HG02870 (cell line): ENCODE results near the gene DIAPH1.

Source experiments
- ATAC-seq: cut with Tn5 transposase; IDR thresholded peaks from one replicate; pipeline ENCODE4 v1.9.1; 2021; ENCODE audit warnings: mild to moderate bottlenecking, moderate library complexity; ENCODE audit not compliant: unreplicated experiment

The DIAPH1 gene

GRCh38 chr5:141618804-141619554 lies at the start of gene DIAPH1:
Gene DIAPH1, minus strand, starts transcription at chr5:141619000. Its CDS starts 86 bp downstream, at chr5:141618914.
- peak; percentile 77 for ATAC-seq

GRCh38 chr5:141665995-141666940 lies 47.5 kb upstream of the DIAPH1 start:
- ATAC-seq = no peak

GRCh38 chr5:141664733-141665461 lies 46.1 kb upstream of the DIAPH1 start:
- peak; percentile 99 for ATAC-seq

DNA sequence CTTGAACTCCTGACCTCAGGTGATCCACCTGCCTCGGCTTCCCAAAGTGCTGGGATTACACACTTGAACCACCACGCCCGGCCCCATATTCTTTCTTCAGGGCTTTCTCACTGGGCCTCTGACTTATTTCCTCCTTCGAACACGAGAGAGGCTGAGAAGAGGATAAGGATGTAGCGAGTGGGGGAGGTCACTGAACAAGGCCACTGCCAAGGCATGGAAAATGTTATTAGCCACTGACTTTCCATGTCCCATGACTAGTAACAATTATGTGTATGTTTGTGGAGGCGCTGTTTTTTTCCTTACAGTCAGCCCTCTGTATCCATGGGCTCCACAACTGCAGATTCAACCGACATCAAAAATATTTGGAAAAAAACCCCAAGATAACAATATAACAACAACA lies 44.7 kb upstream of the DIAPH1 start:
- ATAC-seq = no peak

DNA sequence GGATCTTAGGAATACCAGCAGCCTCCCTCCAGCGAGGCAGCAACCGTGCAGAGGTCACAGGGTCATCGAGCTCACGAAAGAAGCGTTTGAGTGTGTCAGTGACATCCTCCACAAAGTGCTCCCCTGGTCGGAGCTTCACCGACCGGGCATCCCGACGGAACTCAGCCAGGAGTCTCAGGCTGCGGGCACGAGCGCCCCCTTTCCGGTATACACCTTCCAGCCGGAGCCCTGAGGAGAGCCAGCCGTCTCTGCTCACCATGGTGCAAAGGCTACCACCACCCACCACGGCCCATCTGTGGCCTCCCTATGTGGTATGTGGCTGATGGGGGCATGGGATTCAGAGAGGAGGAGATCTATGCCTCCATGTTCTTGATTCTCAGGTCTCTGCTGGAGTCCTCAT lies 43.2 kb upstream of the DIAPH1 start:
- no peak for ATAC-seq

DNA sequence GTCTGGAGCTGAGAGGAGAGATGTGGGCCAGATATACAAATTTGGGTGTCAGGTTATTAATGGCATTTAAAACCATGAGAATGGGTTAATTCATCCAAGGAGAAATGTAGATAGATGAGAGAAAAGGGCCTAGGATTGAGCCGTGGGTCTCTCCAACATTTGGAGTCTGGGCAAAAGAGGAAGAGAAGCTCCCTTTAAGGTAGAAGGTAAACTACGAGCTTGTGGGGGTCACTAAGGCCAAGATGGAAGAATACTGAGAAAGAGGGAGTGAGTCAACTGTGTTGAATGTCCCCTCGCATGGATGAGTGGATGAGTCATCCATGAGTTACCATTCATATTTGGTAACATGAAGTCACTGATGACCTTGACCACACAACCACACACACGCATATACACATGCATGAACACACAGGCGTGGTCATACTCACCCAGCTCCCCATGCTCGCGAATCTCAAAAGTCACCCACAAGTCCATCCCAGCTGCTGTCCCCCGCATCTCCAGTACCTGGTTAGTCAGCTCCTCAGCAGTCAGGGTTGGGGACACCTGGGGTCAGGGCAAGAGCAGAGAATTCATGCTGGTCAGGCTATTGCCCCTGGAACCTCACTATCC lies 39.2 kb upstream of the DIAPH1 start:
- peak; percentile 73 for ATAC-seq

GRCh38 chr5:141657404-141657803 lies 38.6 kb upstream of the DIAPH1 start:
- ATAC-seq = no peak

DNA sequence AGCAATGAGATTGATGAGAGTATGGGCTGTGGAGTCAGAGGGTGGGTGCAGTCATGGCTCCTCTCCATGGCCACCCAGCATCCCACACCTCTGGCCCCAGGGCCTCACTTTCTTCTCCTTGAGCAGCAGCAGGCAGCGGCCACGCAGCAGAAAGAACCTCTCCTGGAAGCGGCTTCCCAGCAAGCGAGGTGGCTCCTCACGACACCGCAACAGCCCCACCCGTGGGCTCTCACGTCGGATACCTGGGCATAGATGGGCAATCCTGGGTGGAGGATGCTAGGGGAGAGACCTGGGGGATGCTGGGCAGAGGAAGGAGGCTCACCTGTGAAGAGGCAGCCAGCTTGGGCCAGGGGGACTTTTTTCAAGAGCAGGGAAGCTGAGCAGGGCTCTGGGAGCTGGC lies 37.6 kb upstream of the DIAPH1 start:
- ATAC-seq = no peak

DNA sequence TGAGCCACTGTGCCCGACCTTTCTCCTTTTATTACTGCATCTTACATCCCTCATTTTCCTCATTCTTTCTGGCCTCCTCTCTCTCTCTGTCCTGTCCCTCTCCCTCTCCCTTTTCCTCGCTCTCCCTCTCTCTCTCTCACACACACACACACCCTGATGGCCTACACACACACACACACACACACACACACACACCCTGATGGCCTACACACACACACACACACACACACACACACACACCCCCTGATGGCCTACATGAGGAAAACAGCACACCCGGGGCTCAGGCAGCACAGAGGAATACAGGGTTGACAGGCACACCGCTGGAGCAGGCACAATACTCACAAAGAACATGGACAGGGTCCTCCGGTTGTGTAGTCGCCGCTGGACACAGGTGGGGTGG lies 36.2 kb upstream of the DIAPH1 start:
- ATAC-seq = no peak

- no peak for ATAC-seq
These were observed 35.5 kb upstream of the DIAPH1 start for GRCh38 chr5:141654298-141654697.

DNA sequence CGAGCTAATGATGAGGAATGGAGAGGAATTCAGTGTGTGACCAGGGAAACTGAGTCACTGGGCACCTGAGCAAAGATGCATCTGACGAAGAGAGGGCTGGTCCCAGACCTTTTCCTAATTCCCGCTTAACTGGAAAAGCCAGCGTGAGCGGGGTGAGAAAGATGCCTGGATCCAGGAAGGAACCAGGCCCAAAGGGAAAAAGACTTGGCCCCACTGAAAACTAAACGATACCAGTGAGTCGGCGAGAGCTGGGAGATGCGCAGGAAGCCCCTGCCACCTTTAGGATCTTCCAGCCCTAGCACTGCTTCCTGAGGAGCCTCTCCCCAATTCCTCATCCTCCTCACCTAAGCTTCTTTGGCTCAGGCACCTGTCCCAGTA lies 32.9 kb upstream of the DIAPH1 start:
- no peak for ATAC-seq

DNA sequence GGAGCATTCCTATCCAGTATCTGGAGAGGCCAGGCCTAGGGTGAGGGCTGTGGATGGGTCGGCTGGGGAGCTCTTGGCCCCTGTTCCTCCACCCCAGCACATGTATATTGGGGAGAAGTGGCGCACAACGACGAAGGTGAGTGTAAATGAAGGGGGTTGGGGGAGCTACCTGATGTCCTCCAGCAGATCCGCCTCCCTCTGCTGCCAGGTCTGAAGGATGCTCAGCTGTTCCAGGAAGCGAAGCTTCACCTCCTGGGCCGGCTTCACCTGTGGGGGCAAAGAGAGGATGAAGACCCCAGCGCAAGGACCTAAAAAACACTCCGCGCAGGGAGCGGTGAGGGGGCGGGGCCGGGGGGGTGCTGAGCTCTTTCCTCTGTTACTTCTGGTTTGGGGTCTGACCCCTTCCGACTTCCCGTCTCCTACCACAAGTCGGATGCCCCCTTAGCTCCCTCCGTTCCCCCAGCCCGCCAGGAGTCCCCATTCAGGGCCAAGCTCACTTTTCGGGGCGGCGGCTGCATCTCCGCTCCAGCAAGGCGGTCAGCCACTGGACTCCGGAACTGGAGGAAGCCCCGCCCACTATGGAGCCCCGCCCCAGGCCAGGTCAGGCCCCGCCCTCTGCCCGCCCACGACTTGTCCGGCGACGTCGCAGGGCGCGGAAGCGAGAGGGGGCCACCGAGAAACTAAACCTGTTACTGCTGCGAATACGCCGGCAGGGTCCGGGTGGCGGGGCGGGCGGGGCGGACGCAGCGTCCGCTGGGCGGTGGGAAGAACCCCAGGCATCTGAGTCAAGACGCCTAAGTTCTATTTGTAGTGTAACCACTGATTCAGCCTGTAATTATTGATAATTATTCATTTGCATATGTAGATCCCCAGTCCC lies 32.3 kb upstream of the DIAPH1 start, which contains the start of gene FCHSD1:
Gene FCHSD1, minus strand, starts transcription at position 568 of the 877 bp plus-strand sequence. Its CDS starts 50 bp downstream, at position 518.
- ATAC-seq = peak; percentile 96

- no peak for ATAC-seq
These were observed 31.2 kb upstream of the DIAPH1 start for GRCh38 chr5:141649972-141650371.

DNA sequence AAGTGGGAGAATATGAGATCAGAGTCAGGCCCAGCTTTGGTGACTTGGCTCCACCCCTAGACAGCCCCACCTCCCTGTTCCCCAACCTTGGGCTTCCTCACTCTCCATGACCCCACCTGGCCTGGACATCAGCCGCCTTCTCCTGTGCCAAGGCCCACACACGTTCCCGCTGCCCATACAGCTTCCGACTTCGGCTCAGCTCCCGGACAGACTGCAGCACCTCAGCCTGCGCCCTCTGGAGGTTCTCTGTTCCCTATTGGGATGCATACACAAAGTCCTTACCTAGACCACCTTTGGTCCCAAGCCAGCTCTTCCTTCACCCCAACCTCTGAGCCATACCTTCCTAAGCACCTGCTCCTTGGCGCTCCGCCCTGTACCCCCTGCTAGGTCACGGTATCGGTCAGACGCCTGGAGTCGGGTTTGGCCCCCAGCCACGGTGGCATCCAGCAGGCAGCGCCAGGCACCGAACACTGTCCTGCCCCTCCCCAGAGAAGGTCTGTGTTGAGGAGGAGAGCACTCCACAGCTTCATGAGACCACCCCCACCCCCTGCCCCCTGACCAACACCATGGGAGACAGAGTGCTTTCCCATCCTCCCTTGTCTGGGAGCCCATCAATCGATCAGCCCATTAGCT lies 30.4 kb upstream of the DIAPH1 start:
- no peak for ATAC-seq

GRCh38 chr5:141647851-141648250 lies 29.1 kb upstream of the DIAPH1 start:
- ATAC-seq = no peak

GRCh38 chr5:141647242-141647641 lies 28.4 kb upstream of the DIAPH1 start:
- ATAC-seq = no peak

GRCh38 chr5:141646026-141646425 lies 27.2 kb upstream of the DIAPH1 start:
- no peak for ATAC-seq

- ATAC-seq = peak; percentile 60
These were observed 23.0 kb upstream of the DIAPH1 start for GRCh38 chr5:141641634-141642267.

- no peak for ATAC-seq
These were observed 21.9 kb upstream of the DIAPH1 start for GRCh38 chr5:141640698-141641097.
